ENCODE results near the gene KLF15. TPM values are rescaled to one million over a fixed set of nuclear protein-coding genes. Genes with fewer than 3 reads are reported as not detected.

The KLF15 gene
- total and polyA plus RNA-seq, 2 of the 4 experiments (the other 2 are of a cell fraction) = 0.18 to 0.24 TPM

DNA sequence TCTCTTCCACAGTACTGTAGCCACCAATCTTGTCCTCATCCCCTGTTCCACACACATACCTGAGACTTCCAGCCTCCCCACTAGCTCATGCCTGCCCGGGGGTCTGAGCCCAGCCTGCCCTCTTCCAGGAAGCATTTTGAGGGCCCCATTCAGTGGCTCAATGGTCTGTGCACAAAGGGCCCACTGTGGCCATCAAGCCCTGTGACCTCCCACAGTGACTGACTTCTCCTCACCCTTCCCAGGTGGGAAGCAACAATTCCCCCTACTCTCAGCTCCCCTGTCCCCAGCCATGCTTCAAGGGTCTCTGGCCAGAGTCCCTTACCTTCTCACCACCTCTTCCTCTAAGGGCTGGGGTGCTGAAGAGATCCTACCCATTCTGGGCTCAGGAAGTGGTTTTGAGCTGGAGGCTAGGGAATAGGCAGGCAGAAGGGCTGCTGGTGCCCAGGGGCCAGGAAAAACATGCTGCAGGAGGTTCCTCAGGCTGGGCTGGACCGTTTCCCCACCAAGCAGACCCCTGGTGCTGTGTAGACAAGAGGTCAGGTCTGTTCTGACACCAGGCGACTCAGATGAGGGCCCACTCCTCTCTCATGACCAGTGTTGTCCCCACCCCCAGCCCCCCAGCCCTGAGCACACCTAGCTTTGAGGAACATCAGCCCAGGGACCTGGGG, 3.0 kb upstream of the KLF15 start:
- no peak overlapping the region for H2AFZ ChIP-seq (replicated peaks; ENCODE audit: low read length, poor library complexity)
- no peak overlapping the region for H2AK5ac ChIP-seq (ENCODE audit: low read depth, low read length)
- BruUV-seq (replicated peaks) = no TSS peak
- H3K27ac ChIP-seq (ENCODE audit: insufficient read depth, low read length) = no peak overlapping the region
- no peaks in the 10 kb centered on the region for H4K20me1 ChIP-seq (ENCODE audit: insufficient read depth, low read length)
- H4K91ac ChIP-seq (ENCODE audit: insufficient read depth, low read depth, low read length) = no peak overlapping the region
- in situ Hi-C loops (cut with MboI; ENCODE audit: low sequenced_read_pairs) (no loop called here), dilution Hi-C loops (cut with HindIII; ENCODE audit: low sequenced_read_pairs, unreplicated experiment) (no loop called here), intact Hi-C loops (cut with micrococcal nuclease) (no loop called here)
- ChIA-PET POLR2A (ENCODE audit: unreplicated experiment) (no interaction called here), CTCF (no interaction called here)
- H3K9me3 ChIP-seq (ENCODE audit: control insufficient read depth, insufficient read depth, low read length) = peaks cover 2% of the 10 kb centered on the region; the same call in 1 of the 2 replicates
- no peak overlapping the region for H3K4me3 ChIP-seq (ENCODE audit: insufficient read depth, low read depth, low read length)
- no peak overlapping the region for H3K4ac ChIP-seq (ENCODE audit: low read depth, low read length)
- H4K5ac ChIP-seq (ENCODE audit: low read depth, low read length) = no peak overlapping the region
- H3K4me2 ChIP-seq (ENCODE audit: low read depth, low read length) = no peak overlapping the region
- no peak overlapping the region for H4K8ac ChIP-seq (ENCODE audit: low read depth in 2 of 2, low read length in 2 of 2)
- H2BK5ac ChIP-seq (ENCODE audit: low read depth, low read length, poor library complexity, severe bottlenecking) = no peak overlapping the region
- no peak overlapping the region for H2AK9ac ChIP-seq (replicated peaks; ENCODE audit: low read depth, low read length, poor library complexity)
- H3K56ac ChIP-seq (ENCODE audit: extremely low read depth, insufficient read depth, low read length) = no peak overlapping the region
- H2BK120ac ChIP-seq (ENCODE audit: low read depth, low read length) = no peak overlapping the region
- H3K9me1 ChIP-seq (ENCODE audit: insufficient read depth, low read length) = no peaks in the 10 kb centered on the region
- no peak overlapping the region for H2BK15ac ChIP-seq (ENCODE audit: low read depth, low read length)
- no peak overlapping the region for H2BK20ac ChIP-seq (ENCODE audit: low read depth, low read length)
- H3K23ac ChIP-seq (ENCODE audit: low read depth, low read length) = no peak overlapping the region; the same call in 1 of the 2 replicates
- H3K9ac ChIP-seq (ENCODE audit: low read depth, low read length) = no peak overlapping the region
- no peaks in the 10 kb centered on the region for H3K36me3 ChIP-seq (ENCODE audit: control insufficient read depth, insufficient read depth, low read length)
- H3K4me1 ChIP-seq (ENCODE audit: control insufficient read depth, insufficient read depth, low read length) = 0 out of 2 replicates have a peak, but pooled peaks cover 3% of the 10 kb centered on the region
- TF ChIP-seq MAFK (IDR thresholded peaks at IDR 0.05; ENCODE audit: low read depth, low read length) = no peak
- no peak for TF ChIP-seq NFE2L2 (IDR thresholded peaks at IDR 0.05; ENCODE audit: low read depth, low read length)
- TF ChIP-seq MAZ (IDR thresholded peaks at IDR 0.05; ENCODE audit: borderline replicate concordance, low read depth, low read length) = no peak
- TF ChIP-seq RFX5 (IDR thresholded peaks at IDR 0.05; ENCODE audit: low read depth, low read length) = no peak
- no peak for TF ChIP-seq RAD21 (IDR thresholded peaks at IDR 0.05; ENCODE audit: low read length)
- no peak for TF ChIP-seq FOS (IDR thresholded peaks at IDR 0.05; ENCODE audit: low read depth, low read length)
- TF ChIP-seq, protein P1, sequence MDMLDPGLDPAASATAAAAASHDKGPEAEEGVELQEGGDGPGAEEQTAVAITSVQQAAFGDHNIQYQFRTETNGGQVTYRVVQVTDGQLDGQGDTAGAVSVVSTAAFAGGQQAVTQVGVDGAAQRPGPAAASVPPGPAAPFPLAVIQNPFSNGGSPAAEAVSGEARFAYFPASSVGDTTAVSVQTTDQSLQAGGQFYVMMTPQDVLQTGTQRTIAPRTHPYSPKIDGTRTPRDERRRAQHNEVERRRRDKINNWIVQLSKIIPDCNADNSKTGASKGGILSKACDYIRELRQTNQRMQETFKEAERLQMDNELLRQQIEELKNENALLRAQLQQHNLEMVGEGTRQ (IDR thresholded peaks at IDR 0.05; ENCODE audit: low read depth, low read length) = no peak
- TF ChIP-seq BHLHE40 (IDR thresholded peaks at IDR 0.05; ENCODE audit: low read depth, low read length) = no peak
- TF ChIP-seq, protein P2, sequence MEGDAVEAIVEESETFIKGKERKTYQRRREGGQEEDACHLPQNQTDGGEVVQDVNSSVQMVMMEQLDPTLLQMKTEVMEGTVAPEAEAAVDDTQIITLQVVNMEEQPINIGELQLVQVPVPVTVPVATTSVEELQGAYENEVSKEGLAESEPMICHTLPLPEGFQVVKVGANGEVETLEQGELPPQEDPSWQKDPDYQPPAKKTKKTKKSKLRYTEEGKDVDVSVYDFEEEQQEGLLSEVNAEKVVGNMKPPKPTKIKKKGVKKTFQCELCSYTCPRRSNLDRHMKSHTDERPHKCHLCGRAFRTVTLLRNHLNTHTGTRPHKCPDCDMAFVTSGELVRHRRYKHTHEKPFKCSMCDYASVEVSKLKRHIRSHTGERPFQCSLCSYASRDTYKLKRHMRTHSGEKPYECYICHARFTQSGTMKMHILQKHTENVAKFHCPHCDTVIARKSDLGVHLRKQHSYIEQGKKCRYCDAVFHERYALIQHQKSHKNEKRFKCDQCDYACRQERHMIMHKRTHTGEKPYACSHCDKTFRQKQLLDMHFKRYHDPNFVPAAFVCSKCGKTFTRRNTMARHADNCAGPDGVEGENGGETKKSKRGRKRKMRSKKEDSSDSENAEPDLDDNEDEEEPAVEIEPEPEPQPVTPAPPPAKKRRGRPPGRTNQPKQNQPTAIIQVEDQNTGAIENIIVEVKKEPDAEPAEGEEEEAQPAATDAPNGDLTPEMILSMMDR (conservative IDR thresholded peaks at IDR 0.05; ENCODE audit: low read depth, low read length) = no peak
- 50% methylated on average over 1 of the region's 3 CpGs; no CpG with 5 or more reads in 1 of the 2 experiments for WGBS, 2 experiments (ENCODE audit: extremely low coverage in 2 of 2, insufficient read length in 1 of 2)
- ATAC-seq (ENCODE audit: low read depth) (no peak), DNase-seq (no peak)
- H3K27me3 ChIP-seq (ENCODE audit: control insufficient read depth, insufficient read depth, low read length) = peaks cover 56% of the 10 kb centered on the region
- no peaks in the 10 kb centered on the region for H3K79me1 ChIP-seq (ENCODE audit: low read depth in 1 of 2, low read length in 2 of 2)
- H3K14ac ChIP-seq (replicated peaks; ENCODE audit: low read depth, low read length) = no peak overlapping the region
- H3K18ac ChIP-seq (ENCODE audit: low read depth, low read length) = no peak overlapping the region
